GM12872 (cell line): Measurements from ENCODE around the gene DGKH.

Experiments
- TF ChIP-seq, protein P1 (sequence below): IDR thresholded peaks from 3 replicates; pipeline ENCODE4 v1.5.1; 2011; ENCODE audit warnings: low read depth, mild to moderate bottlenecking, low read length, moderate library complexity; ENCODE audit not compliant: insufficient read depth

DGKH gene

DNA sequence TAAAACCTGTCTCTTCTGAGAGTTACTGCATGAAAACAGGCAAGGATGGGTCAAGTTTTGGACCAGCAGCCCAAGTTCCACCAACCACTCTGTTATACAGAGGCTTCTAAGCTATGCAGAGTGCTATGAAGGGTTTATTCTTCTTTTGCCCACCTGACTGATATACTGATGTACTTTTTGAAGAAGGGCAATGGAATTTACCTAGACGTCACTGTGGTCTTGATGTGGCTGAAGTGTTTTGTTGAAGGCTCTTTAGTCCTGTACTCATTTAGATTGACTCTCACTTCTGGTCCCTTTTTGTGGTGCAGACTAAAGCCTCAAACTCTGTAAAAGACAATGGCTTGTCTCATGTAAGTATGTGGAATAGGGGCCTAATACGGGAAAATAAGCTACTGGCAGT is 92.0 kb downstream of the DGKH start:
- TF ChIP-seq, protein P1, sequence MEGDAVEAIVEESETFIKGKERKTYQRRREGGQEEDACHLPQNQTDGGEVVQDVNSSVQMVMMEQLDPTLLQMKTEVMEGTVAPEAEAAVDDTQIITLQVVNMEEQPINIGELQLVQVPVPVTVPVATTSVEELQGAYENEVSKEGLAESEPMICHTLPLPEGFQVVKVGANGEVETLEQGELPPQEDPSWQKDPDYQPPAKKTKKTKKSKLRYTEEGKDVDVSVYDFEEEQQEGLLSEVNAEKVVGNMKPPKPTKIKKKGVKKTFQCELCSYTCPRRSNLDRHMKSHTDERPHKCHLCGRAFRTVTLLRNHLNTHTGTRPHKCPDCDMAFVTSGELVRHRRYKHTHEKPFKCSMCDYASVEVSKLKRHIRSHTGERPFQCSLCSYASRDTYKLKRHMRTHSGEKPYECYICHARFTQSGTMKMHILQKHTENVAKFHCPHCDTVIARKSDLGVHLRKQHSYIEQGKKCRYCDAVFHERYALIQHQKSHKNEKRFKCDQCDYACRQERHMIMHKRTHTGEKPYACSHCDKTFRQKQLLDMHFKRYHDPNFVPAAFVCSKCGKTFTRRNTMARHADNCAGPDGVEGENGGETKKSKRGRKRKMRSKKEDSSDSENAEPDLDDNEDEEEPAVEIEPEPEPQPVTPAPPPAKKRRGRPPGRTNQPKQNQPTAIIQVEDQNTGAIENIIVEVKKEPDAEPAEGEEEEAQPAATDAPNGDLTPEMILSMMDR = no peak

DNA sequence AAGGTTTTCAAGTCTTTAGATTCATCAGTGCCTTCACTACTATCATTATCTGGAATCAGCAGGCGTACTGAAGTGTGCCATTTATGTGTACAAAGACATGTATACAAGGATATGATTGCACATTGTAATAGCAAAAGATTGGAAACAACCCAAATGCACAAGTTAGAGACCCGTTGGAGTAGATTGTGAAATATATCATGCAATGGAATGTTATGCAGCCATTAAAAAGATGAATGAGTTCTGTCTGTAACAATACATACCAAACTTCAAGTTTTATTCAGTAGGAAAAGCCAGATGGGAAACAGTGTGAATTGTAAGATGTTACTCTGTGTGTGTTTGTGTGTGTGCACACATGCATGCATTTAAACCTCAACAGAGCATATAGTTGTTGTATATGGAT is 97.9 kb downstream of the DGKH start:
- TF ChIP-seq, protein P1 = no peak

DNA sequence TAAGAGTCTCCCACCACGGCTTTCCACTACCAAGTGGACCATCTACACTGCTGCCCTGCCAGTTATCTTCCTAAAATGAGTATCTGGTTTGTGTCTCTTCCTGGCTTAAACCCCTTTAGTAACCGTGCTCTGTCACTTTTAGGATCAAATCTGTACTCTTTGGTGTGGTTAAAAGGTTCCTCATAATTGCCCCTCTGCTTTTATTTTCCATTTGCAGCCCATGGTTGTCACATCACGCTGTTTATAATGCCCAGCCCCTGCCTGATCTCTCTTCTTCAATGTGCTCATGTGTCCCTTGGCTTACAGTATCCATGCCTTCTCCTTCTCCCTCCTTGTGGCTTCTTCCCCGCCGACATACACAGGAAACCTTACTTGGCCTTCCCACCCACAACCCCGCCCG is 100.1 kb downstream of the DGKH start:
- TF ChIP-seq, protein P1 = no peak

DNA sequence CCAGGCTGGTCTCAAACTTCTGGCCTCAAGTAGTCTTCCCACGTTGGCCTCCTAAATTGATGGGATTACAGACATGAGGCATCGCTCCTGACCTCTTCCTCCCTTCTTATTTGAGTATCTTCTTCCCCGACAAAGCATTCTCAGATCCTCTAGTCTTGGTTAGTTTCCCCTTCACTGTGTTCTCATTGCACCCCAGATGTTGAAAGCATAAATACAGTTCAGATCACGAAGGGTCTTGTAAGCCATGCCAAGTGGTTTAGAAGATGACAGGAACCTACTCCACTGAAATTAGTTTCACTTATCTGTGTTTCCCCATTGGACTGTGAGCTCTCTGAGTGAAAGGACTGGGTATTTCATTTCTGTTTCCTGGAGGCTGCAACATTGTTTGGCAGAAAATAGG is 100.7 kb downstream of the DGKH start:
- TF ChIP-seq, protein P1 = no peak

DNA sequence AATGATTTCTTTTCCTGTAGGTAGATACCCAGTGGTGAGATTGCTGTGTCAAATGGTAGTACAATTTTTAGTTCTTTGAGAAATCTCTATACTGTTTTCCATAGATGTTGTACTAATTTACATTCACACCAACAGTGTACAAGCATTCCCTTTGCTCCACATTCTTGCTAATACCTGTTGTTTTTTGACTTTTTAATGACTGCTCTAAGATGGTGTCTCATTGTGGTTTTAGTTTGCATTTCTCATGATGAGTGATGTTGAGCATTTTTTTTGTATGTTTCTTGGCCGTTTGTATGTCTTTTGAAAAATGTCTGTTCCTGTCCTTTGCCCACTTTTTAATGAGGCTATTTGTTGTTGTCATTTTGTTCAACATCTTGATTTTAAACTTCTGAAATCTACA is 103.3 kb downstream of the DGKH start:
- TF ChIP-seq, protein P1 = no peak

DNA sequence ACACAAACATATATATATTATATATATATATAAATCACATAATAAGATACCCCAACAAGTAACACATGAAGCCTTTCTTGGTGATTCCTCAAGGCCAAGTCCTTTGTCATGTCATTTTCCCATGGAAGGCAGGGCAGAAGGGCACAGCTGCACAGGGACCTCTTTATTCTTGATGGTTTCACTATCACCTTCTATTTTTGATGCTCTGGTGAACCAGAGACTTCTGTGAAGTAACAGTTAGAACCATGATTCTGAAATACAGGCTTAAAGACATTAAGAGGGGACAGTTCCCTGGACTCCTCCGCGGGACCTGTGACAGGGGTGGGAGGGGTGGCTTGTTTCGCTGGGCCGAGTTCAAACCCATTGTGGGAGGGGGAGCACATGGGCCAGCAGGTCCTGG is 104.0 kb downstream of the DGKH start:
- TF ChIP-seq, protein P1 = no peak

DNA sequence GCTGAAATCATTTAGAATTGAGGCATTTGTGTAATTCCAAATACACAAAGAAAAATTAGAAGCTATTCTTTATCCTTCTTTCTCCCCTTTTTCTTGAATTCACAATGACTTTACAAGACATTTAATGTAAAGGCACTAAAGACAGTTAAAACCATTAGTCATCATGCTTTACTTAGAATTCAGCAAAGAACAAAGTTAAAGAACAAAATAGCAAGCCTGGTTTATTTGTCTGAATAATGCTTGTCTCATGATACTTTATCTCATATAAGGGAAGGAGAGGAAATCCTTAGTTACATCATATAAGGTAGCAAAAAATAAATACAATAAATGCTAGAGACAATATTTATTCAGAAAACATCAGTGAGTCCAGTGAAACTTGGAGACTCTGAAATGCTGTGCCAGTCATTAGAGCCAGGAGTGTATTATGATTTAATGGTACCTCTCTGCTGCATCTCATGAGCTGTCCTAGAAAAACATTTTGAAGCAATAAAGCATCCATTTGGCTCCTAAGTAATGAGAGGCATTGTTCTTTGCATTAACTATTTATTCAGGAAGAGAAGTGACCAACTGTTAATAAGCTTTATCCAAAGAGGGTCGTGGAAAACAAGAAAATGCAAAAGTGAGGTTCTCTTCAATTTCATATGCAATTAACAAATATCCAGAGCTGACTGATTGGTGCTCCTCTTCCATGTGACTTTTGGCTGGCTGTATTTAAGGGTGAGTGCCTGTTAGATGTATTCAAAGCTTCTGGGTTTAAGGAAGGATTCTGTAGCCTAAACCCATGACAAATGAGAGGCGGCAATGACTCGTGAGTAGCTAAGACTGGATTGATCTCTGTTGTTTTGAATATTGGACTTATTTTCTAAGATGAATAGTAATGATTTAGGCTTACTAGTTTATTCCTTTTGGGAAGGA is 105.0 kb downstream of the DGKH start:
- TF ChIP-seq, protein P1 = no peak
